A673 (cell line): Measurements from ENCODE around the gene KRT7.

Source experiments
- CTCF ChIP-seq: fragments of 300-800, 200-600 bp; sonication (generic); conservative IDR thresholded peaks from 2 replicates; pipeline ENCODE4 v1.5.1; 2017; ENCODE audit warnings: low read depth, mild to moderate bottlenecking, antibody characterized with exemption, low read length, moderate library complexity, mixed read lengths
- EZH2 ChIP-seq: fragments of 200-600 bp; sonication (generic); IDR thresholded peaks from 2 replicates; pipeline ENCODE4 v1.6.1; 2017; ENCODE audit warnings: borderline replicate concordance, low read depth, mild to moderate bottlenecking, mixed read lengths, antibody characterized with exemption, low read length; ENCODE audit not compliant: poor library complexity, severe bottlenecking

DNA sequence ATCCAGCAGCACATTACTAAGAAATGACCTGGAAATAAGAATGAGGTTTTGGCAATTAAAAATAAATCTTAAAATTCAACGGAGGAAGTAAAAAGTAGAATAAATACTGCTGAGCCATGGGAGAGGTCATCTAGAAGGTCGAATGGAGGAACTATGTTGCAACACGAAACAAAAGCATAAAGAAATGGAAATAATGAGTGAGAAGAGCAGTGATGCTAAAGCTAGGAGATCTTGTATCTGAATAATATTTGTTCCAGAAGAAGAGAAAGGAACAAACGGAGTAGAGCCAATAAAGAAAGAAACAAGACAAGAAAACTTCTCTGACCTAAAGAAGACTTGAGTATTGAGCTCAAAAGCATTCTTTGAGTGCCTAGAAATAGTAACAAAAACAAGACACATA, 6.6 kb upstream of the KRT7 start:
- TF ChIP-seq CTCF (no peak), EZH2 (no peak)
